CD4-positive, alpha-beta T cell treated with Interferon alpha-2 for 1 hour (primary cell): ENCODE data around the gene RBFOX1.

Experiments
- DNase-seq, 2 donors: peaks; one replicate each; pipeline ENCODE4 v3.0.0-alpha.2; 2020 to 2022

Gene RBFOX1

GRCh38 chr16:7335991-7336634 is 3.5 kb downstream of the RBFOX1 start:
- no peak for DNase-seq

- no peak for DNase-seq
These were observed 4.1 kb downstream of the RBFOX1 start for GRCh38 chr16:7336742-7337141.

GRCh38 chr16:7338826-7339225 is 6.2 kb downstream of the RBFOX1 start:
- no peak for DNase-seq

GRCh38 chr16:7339700-7340099 is 7.1 kb downstream of the RBFOX1 start:
- DNase-seq: no peak

GRCh38 chr16:7340938-7341337 is 8.3 kb downstream of the RBFOX1 start:
- DNase-seq: no peak

- DNase-seq: no peak
These were observed 10.0 kb downstream of the RBFOX1 start for GRCh38 chr16:7342598-7342997.

GRCh38 chr16:7343243-7343642 is 10.6 kb downstream of the RBFOX1 start:
- no peak for DNase-seq

GRCh38 chr16:7344830-7345780 is 12.5 kb downstream of the RBFOX1 start:
- no peak for DNase-seq

GRCh38 chr16:7350806-7351205 is 18.2 kb downstream of the RBFOX1 start:
- DNase-seq: no peak

- DNase-seq: no peak
These were observed 19.2 kb downstream of the RBFOX1 start for GRCh38 chr16:7351610-7352510.

- DNase-seq: no peak
These were observed 23.1 kb downstream of the RBFOX1 start for GRCh38 chr16:7355758-7356157.

- no peak for DNase-seq
These were observed 28.9 kb downstream of the RBFOX1 start for GRCh38 chr16:7361416-7362129.

GRCh38 chr16:7362231-7362630 is 29.6 kb downstream of the RBFOX1 start:
- DNase-seq: no peak

GRCh38 chr16:7363422-7364417 is 31.1 kb downstream of the RBFOX1 start:
- DNase-seq: no peak

GRCh38 chr16:7366041-7366440 is 33.4 kb downstream of the RBFOX1 start:
- no peak for DNase-seq

- no peak for DNase-seq
These were observed 34.6 kb downstream of the RBFOX1 start for GRCh38 chr16:7366993-7367880.

GRCh38 chr16:7369204-7369603 is 36.6 kb downstream of the RBFOX1 start:
- no peak for DNase-seq

GRCh38 chr16:7372095-7372494 is 39.5 kb downstream of the RBFOX1 start:
- no peak for DNase-seq

- DNase-seq: no peak
These were observed 41.1 kb downstream of the RBFOX1 start for GRCh38 chr16:7373776-7374175.

GRCh38 chr16:7374614-7375174 is 42.0 kb downstream of the RBFOX1 start:
- DNase-seq: no peak
